OCI-LY1 (cell line): ENCODE measurements around the gene LIME1.

Experiments used
- CTCF ChIP-seq: fragments of 200-600 bp; sonication (generic), shearing (Covaris generic); IDR thresholded peaks from 2 replicates; pipeline ENCODE4 v1.5.1; 2017; ENCODE audit warnings: mild to moderate bottlenecking, antibody characterized with exemption, low read length, moderate library complexity, mixed read lengths
- EZH2 ChIP-seq: fragments of 200-600 bp; sonication (generic), shearing (Covaris generic); IDR thresholded peaks from 2 replicates; pipeline ENCODE4 v1.8.0; 2017; ENCODE audit warnings: borderline replicate concordance, mixed run types, mild to moderate bottlenecking, antibody characterized with exemption, low read length, moderate library complexity, mixed read lengths

- no peak for TF ChIP-seq CTCF
- TF ChIP-seq EZH2 = no peak
Measured at GRCh38 chr20:63742381-63743024, 6.0 kb downstream of the LIME1 start.
